Measurements from ENCODE around the gene NRCAM.

DNA sequence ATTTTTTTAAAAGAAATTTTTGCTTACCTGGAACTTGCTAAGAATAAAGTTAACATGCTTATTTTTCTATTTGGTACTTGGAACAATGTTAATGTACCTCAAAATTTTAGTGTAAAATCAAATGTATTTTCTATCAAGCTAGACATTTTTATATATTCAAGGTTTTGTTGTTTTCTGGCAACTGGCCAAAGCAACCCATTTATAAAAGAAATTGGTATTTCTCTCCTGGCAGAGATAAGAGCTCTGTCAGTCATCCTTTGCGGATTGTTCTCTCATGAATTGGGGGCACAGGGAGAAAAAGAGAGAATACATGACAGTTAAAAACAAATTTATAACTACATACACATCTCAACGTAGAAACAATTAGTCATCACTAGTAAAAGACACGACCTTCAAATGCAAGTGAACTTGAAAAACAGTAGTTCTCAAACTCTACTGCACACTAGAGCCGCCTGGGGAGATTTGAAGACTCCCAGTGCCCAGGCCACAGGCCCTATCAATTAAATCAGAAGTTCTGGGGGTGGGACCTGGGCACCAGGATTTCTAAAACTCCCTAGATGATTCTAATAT, 173.7 kb downstream of the NRCAM start:
- no peak; the same call in 1 of the 2 replicates for TF ChIP-seq GATA2 (IDR thresholded peaks at IDR 0.05; ENCODE audit: low read depth, low read length)
- no peak for TF ChIP-seq GATA3 (IDR thresholded peaks at IDR 0.05; ENCODE audit: low read depth, low read length)
